ENCODE data around the gene CNST.
"Not testable (repeated sequence)": the region's sequence is repeated elsewhere in the genome, so short reads cannot be mapped to it uniquely, and the experiment has no call there.

DNA sequence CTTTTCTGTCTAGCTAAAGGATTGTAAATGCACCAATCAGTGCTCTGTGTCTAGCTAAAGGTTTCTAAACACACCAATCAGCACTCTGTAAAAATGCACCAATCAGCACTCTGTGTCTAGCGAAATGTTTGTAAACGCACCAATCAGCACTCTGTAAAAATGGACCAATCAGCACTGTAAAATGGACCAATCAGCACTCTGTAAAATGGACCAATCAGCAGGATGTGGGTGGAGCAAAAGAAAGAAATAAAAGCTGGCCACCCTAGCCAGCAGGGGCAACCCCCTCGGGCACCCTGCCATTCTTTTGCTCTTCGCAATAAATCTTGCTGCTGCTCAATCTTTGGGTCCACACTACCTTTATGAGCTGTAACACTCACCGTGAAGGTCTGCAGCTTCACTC, 146.2 kb downstream of the CNST start:
- not testable (repeated sequence) for TF ChIP-seq CTCF, POLR2A, POLR2AphosphoS5 (IDR thresholded peaks at IDR 0.05)

Measured in suprapubic skin (tissue), 4 donors.